GM18499 (cell line): ENCODE measurements around the gene CNOT4.

Experiments
- ATAC-seq: cut with Tn5 transposase; IDR thresholded peaks from one replicate; pipeline ENCODE4 v1.9.1; 2021; ENCODE audit warnings: moderate number of reproducible peaks; ENCODE audit not compliant: insufficient read depth, unreplicated experiment

Gene CNOT4

DNA sequence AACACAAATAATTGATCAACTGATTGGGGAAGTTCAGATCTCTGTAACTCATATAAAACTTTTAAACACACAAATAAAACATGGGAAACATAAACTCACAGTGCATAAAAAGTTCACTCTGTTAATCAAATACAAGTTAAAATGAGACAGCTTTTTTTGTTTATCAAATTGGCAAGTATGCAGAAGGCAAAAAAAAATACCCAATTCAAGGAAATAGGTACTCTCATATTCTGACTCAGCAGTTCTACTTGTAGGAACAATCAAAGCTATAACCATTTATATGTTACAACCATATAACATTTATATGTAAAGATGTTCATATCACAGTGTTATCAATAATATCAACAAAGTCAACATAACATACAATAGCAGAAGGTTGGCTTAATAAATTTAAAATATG lies 102.0 kb downstream of the CNOT4 start:
- ATAC-seq, result no peak

- ATAC-seq, result no peak
These were observed 103.0 kb downstream of the CNOT4 start for GRCh38 chr7:135406918-135407317.

DNA sequence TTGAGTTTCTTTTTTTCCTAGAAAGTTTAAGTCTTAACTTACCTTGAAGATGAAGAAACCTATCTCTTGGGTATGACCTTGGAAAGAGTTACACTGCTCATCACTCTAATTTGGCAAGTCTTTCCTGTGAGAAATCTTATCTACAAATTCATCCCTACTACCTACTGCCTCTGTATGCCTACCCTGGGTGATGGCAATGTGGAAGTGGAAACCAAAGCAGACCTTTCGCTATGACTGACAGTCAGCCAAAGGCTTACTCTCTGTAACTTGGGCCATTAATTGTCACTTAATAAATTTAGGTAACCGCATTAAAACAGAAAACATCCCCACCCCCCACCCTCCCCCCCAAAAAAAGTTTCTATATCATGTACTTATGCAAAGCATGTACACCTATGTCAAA lies 103.9 kb downstream of the CNOT4 start:
- no peak for ATAC-seq

GRCh38 chr7:135403302-135403701 lies 106.6 kb downstream of the CNOT4 start:
- ATAC-seq, result no peak

DNA sequence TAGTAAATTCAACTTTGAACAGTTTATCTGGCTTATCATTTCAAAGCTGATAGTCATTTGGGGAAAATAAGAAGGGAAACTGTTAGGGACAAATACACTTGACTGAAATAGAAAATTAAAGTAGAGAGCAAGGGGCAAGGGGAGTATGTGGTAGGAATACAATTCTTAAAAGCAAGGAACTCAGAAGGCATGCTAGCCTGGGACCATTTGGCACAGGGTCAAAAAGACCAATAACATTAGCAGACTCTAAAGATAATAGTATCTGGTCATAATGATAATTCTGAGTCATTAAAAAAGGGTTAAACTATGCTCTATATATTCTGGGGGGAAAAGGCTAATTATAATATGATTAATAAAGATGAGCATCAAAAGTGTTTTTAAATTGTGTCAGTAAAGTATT lies 112.2 kb downstream of the CNOT4 start:
- ATAC-seq, result no peak

- ATAC-seq, result no peak
These were observed 117.2 kb downstream of the CNOT4 start for GRCh38 chr7:135392701-135393100.

DNA sequence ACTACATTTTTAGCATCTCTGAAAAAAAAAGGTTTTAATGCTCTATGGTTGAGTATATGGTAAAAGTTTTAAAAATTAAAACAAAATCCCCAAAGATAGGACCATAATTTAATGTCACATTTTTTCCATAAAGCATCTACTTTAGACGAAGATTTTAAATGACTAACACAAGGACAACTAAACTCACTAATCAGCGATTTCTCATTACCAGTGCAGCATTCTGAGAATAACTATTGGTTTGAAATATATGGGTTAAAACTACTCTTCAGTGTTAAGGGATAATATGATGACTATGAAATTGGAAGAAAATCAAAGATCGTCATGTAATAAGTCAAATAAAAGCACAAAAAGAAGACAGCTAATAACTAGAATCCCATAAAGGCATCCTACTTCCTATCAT lies 118.4 kb downstream of the CNOT4 start:
- ATAC-seq, result no peak

DNA sequence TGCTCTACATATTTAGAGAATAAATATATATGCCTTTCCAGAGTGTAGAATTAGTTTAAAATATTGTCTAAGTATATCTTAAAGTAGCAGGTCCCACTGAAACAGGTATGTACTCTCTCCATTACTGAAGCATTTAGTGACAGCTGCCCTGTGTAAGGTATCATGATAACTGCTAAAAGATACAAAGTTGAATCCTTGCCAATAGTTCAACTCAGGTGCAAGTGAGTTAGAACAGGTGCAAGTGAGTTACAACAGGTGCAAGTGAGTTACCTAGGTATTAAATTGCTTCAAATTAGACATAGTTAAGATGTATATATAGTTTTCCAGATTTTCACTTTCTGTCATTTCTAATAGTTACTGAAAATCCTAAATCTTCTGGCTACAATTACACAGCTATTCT lies 119.1 kb downstream of the CNOT4 start:
- no peak for ATAC-seq

DNA sequence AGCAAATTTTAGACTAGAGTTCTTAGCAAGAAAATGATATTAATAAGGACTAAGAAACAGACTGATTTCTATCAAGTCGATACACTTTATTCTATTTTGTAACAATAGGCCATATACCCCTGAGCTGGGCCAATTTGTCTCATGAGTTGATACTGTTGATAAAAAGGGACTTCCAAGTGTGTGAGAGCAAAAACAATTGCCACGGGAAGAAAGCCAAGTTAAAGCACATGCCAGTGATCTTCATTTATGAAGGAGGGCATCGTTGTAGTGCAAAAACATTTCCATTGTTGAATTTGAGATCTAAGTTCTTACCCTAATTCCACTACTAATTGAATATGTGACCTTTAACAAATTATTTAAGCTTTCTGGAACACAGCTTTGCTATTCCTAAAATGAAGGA lies 119.9 kb downstream of the CNOT4 start:
- no peak for ATAC-seq

DNA sequence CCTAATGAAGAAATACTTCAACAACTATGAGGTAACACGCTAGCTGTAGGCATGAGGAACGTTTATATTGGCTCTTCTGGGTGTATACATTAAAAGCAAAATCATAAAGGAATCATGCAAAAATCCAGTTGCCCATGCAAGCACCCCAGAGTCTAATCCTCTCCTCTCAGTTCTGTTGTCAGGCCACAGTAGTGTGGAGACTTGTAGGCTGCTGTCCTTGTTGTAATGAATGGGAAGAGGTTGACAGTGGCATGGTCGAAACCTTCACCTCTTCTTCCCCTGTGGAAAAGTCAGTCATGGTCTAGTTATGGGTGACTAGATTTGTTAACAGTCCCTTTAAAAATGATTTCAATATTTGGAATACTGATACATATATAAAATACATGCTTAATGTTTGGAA lies 121.3 kb downstream of the CNOT4 start:
- ATAC-seq, result no peak

DNA sequence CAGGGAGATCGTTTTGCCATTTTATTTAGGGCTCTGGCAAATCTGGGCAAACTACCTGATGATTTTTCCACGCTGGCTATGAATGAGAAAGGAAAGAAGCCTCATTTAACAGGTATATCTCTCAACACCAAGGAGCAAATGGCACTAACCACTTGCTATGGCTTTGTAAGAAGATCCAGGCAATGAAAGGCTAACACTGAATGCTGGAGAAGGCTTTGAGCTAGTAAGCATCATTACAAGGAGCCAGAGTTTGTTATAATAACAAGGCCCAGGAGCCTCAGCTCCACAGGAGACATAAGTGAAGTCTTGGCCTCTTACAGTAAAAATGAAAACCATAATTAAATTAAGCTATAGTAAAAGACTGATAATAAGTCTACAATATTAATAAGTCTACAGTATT lies 123.1 kb downstream of the CNOT4 start:
- no peak for ATAC-seq

DNA sequence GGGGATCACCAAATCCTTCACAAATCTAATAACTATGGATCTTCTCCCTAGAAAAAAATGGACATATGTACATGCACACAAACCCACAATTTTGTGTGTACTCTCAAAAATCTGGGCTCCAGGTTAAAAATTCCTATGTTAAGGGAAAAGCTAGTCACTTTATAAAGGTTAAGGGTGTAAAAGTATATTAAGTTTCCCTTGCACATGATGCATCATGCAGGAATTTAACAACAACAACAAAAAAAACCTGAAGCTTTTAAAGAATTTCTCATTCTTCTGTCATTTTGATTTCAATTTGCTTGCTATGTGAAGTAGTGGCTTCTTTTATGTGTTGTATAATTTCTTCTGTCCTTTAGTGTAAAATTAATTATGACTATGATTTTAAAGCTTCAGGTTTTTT lies 123.7 kb downstream of the CNOT4 start:
- no peak for ATAC-seq

DNA sequence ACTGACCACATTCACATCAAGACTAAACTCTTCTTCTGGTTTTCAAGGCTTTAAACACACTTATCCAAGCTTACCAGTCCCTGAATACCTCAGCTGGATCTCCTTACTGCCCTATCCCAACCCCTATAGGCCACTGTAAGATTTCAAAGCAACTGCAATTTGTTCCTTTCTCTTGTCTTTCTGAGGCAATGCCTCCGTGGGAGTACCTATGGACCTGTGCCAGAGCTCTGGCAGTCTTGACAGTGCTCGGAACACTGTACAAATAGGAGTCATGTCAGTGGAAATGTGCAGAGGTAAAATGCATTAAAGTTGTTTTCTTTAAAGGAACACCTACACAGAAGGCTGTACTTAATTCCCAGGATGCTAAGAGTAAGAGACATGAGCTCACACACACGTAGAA lies 124.7 kb downstream of the CNOT4 start:
- ATAC-seq, result no peak

DNA sequence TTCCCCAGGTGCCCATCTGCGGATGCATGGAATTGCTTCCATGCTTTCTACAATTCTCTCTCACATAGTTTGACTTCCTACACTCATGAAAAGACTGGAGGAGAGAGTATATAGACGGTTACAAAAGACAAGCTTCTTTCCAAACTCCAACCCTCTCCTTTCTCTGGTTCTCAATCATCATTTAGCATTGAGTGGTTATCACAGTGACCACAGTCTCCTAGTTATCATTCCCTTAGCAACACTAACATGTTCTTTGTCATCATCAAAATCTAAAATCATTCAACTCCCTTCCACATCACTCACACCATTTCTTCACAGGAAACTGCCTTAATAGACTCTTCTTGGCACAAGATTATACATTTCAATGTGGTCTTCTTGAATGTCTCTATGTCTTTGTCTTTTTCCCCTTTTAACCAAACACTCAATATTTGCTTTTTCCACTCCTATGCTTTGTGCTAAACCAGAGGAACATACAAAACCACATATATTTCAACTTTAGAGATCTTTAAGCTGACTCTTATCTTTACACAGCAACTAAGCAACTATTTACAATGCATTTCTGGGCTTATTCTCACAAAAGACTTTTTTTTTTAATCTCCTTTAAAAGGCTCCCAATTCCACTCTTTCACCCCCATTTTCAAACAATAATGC lies 126.3 kb downstream of the CNOT4 start:
- no peak for ATAC-seq

GRCh38 chr7:135382173-135382572 lies 127.7 kb downstream of the CNOT4 start:
- ATAC-seq, result no peak

DNA sequence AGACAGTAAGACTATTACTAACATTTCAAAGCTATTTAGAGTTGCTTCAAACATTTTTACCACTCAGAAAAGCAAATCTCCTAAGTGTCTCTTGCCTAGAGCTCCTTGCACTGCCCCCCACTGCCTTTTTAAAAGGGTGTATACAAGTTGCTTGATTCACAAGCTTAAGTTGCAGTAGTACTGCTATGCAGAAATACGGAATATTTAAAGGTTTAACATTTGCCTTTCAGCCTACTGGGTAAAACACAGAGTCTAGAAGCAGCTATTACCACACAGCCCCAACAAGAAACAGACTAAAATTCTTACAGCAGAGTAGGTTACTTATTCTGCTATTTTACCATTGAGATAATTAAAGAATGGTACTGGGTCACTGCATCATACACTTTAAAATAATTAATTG lies 128.5 kb downstream of the CNOT4 start:
- no peak for ATAC-seq

DNA sequence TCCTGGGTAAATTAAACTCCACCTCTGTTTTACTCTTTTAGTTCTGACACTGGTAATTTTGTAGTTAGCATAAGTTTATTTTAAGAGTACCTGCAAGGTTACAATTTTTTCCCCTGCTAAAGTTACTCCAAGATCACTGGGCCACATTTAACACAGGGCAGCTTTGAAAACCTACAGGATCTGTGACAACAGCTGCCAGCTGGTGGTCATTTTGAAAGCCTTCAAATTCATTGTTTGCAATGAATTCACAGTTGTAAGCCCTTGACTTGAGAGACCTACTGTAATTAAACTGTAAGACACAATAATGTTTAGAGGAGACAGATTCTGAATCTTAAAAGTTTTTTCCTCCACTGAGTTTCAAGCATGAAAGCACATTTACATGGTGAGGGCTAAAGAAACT lies 129.6 kb downstream of the CNOT4 start:
- no peak for ATAC-seq

DNA sequence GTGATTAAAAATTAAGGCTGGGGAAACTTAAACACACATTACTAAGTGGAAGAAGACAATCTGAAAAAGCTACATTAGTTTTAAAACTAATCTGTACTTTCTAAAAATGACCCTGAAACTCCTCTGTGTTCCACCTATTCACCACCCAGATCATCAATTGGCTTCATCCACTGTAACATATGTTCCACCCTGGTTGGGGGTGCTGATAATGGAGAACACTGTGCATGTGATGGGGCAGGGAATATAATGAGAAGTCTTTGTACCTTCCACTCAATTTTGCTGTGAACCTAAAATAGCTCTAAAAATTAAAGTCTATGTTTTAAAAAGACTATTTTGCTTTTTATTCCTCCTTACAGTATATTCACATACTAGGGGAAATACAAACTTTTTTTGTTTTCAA lies 132.7 kb downstream of the CNOT4 start:
- no peak for ATAC-seq

DNA sequence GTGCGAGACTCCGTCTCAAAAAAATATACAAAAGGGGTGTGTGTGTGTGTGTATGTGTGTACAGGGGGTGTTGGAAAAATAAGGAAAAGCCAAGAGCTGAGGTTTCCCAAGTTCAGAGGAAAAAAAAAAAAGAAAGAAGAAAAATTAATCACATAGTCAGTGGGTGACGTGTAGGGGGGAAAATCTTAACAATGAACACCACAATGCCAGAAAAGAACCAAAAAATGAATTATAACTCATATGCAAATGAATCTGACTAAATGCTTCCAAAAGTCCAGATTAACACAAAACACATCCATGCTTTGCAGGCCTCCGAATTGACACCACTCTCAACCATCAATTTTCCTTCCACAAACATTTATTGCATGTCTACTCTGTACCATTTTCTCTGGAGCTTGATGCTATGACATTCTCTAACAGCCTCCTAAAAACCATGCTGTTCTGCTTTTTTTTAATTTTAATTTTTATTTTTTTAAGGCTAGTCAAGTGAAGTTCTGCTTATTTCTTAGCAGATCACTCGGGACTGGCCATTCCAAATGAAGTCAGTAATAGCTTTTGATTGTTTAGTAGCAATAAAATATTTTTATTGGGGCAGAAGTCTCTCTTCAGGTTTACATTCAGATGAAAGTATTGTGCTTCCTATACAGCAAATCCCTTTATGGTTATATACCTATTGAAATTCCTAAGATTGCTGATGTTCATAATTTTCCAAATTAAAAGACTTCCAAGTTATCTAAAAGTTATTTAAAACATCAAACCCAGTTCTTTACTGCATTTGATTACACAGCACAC lies 133.8 kb downstream of the CNOT4 start:
- no peak for ATAC-seq

- no peak for ATAC-seq
These were observed 135.2 kb downstream of the CNOT4 start for GRCh38 chr7:135374736-135375135.

DNA sequence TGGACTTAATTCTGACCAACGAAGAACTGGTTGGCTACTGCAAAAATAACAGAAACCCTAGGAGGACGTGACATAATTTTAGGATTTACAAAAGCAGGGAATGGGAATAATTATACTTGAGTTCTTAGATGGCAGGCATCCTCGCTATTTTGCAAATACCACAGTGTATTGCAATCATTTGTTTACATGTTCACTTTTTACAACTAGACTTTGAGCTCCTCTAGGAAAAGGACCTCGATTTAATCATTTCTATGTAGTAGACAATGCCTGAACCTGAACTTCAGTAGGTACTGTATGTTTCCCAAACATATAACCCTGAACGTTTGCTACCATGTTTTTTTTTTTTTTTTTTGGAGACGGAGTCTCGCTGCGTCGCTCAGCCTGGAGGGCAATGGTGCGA lies 137.7 kb downstream of the CNOT4 start:
- no peak for ATAC-seq

GRCh38 chr7:135370656-135371055 lies 139.2 kb downstream of the CNOT4 start:
- ATAC-seq, result no peak
